HL-60 (cell line): ENCODE data around the gene MMP25.

Source experiments
- DNase-seq, 2 experiments: peaks; one replicate each; pipeline ENCODE4 v3.0.0-alpha.2; 2010 to 2020; ENCODE audit warnings: low read depth in 1 of 2, low spot score in 1 of 2
- H3K27ac ChIP-seq: fragments of 250-450 bp; sonication (Bioruptor Pico); replicated peaks from 2 replicates; pipeline ENCODE4 v1.5.1; 2020; ENCODE audit warnings: mild to moderate bottlenecking, moderate library complexity
- H3K27me3 ChIP-seq: fragments of 250-450 bp; sonication (Bioruptor Pico); 2 replicates; pipeline ENCODE4 v1.5.1; 2021; ENCODE audit warnings: mild to moderate bottlenecking, moderate library complexity; ENCODE audit not compliant: insufficient read depth, poor library complexity, severe bottlenecking
- H3K4me3 ChIP-seq: replicated peaks from 2 replicates; pipeline ENCODE4 v1.5.1; 2011; ENCODE audit warnings: mild to moderate bottlenecking, control low read depth, low read length; ENCODE audit not compliant: insufficient read depth
- GABPA ChIP-seq: IDR thresholded peaks from 2 replicates; pipeline ENCODE4 v1.6.1; 2012; ENCODE audit warnings: low read depth
- POLR2AphosphoS5 ChIP-seq: IDR thresholded peaks from 2 replicates; pipeline ENCODE4 v1.6.1; 2012; ENCODE audit warnings: low read depth
- REST ChIP-seq: IDR thresholded peaks from 2 replicates; pipeline ENCODE4 v1.6.1; 2012; ENCODE audit warnings: low read depth; ENCODE audit not compliant: insufficient replicate concordance
- SPI1 ChIP-seq: IDR thresholded peaks from 2 replicates; pipeline ENCODE4 v1.6.1; 2012; ENCODE audit warnings: low read depth, mild to moderate bottlenecking, borderline replicate concordance
- TF ChIP-seq, protein P1 (sequence below): IDR thresholded peaks from one replicate; pipeline ENCODE4 v1.5.1; 2011; ENCODE audit warnings: low read length, control low read depth, inconsistent platforms; ENCODE audit not compliant: insufficient read depth

The MMP25 gene

DNA sequence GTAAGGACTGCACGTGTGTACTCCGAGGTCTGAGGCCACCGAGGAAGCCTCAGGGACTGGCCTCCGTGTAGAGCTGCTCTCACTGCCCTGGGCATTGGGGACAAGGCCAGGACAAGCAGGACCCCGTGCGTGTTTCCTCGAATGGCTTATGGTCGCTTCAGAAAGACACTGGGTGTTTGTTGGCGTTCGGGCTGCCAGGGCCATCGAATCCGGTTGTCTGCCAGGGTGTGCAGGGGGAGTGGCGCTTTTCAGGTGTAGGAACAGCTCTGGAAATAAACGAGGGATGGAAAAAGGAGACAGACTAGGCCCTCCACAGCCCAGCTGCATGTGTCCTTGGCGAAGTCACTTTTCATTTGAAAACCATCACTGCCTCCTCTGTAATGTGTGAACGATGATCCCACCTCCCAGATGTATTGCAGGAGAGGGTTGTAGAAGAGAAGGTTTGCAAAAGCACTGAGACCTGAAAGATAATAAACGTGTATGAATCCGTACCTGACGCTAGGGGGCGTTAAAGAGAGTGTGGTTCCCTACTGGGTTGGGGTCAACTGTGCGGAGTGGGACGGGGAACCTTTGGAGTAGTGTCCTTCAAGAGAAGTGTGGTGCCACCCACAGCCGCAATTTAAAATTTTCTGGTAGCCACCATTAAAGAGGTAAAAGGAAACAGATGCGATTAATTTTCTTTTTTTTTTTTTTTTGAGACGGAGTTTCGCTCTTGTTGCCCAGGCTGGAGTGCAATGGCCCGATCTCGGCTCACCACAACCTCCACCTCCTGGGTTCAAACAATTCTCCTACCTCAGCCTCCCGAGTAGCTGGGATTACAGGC lies 54.9 kb downstream of the MMP25 start:
- DNase-seq: peak in 1 of 2 experiments; percentile 69
- no peak overlapping the region for H3K4me3 ChIP-seq
- H3K27me3 ChIP-seq: no peaks in the 10 kb centered on the region
- peak overlapping the region; percentile 21 for H3K27ac ChIP-seq
- TF ChIP-seq SPI1: no peak
- TF ChIP-seq, protein P1, sequence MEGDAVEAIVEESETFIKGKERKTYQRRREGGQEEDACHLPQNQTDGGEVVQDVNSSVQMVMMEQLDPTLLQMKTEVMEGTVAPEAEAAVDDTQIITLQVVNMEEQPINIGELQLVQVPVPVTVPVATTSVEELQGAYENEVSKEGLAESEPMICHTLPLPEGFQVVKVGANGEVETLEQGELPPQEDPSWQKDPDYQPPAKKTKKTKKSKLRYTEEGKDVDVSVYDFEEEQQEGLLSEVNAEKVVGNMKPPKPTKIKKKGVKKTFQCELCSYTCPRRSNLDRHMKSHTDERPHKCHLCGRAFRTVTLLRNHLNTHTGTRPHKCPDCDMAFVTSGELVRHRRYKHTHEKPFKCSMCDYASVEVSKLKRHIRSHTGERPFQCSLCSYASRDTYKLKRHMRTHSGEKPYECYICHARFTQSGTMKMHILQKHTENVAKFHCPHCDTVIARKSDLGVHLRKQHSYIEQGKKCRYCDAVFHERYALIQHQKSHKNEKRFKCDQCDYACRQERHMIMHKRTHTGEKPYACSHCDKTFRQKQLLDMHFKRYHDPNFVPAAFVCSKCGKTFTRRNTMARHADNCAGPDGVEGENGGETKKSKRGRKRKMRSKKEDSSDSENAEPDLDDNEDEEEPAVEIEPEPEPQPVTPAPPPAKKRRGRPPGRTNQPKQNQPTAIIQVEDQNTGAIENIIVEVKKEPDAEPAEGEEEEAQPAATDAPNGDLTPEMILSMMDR: peak; percentile 50
- no peak for TF ChIP-seq POLR2AphosphoS5

DNA sequence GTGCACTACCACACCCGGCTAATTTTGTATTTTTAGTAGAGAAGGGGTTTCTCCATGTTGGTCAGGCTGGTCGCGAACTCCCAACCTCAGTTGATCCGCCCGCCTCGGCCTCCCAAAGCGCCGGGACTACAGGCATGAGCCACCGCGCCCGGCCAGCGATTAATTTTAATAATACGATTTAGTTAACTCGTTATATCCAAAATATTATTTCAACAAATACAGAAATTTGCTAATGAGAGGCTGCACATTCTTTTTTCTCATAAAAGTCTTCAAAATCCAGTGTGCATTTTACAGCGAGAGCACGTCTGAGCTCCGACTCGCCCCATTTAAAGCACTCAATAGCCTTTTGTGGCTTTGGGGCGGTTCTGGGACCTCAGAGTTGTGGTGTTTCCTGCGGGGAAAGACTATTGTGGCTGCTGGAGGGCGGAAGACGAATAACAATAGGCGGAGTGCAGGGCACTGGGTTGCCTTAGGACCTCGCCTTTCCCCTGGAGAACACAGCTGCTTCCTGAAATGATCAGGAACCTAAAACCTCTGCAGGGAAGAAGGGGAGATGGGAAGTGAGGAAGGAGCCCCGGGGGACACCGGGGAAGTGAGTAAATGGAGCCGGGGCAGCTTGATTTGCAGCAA lies 55.6 kb downstream of the MMP25 start:
- H3K27me3 ChIP-seq: no peaks in the 10 kb centered on the region
- peak overlapping the region; percentile 21 for H3K27ac ChIP-seq
- TF ChIP-seq, protein P1: no peak
- TF ChIP-seq REST (no peak), SPI1 (no peak), GABPA (no peak), POLR2AphosphoS5 (no peak)
- DNase-seq: peak; percentile 72 to 74
- no peak overlapping the region for H3K4me3 ChIP-seq

DNA sequence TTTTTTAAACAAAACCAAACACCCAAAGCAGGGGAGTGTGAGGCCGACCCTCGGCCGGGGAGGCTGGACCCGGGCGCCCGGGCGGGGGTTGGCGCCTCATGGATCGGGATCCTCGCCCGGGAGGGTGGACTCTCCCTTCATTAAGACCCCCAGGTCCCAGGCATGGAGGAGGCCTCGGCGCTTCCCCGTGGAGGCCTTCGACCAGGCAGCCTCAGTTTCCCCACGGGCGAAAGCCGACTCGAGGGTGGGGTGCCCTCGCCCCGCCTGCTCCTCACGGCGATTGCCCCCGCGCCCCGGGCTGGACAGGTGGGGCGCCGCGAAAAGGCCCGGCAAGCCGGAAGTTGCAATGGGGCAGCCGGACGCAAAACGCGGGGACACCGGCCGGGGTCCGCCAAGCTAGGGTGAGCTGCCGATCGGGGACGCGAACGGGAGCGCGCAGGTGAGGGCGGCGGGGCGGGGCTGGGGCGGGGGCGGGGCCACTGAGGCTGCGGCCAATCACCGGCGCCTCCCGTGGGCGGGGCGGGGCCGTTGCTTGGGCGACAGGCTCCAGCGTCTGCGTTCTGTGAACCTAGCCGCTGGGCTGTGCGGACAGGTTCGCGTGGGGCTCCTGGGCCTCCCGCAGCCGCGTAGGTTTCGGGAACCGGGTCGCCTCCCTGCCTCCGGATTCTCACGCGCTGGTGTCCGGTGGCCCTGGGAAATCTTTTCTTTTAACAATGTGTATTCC lies 60.0 kb downstream of the MMP25 start:
- H3K27me3 ChIP-seq: no peaks in the 10 kb centered on the region
- TF ChIP-seq POLR2AphosphoS5: peak; percentile 89
- TF ChIP-seq SPI1: no peak
- TF ChIP-seq REST: peak; percentile 62
- TF ChIP-seq, protein P1: no peak
- peak; percentile 96 for TF ChIP-seq GABPA
- H3K27ac ChIP-seq: peak overlapping the region; percentile 86
- peak; percentile 83 to 94 for DNase-seq
- peak overlapping the region; percentile 55 for H3K4me3 ChIP-seq
